Left renal cortex interstitium (tissue), 4 donors: ENCODE data around the gene OR2AJ1. TPM values are rescaled to one million over a fixed set of nuclear protein-coding genes. Genes with fewer than 3 reads are reported as not detected.

Experiments
- DNase-seq, 4 donors: peaks; one replicate each; pipeline ENCODE4 v3.0.0-alpha.2; 2013; ENCODE audit warnings: low read depth in 4 of 4, low spot score in 2 of 4, missing footprints in 1 of 4
- polyA plus RNA-seq, 4 donors: library from polyadenylated mRNA; unstranded; fragments of 120-200 nt; gene quantifications; one replicate each; pipeline ENCODE4 v1.2.1, GENCODE V29; 2013; ENCODE audit not compliant: insufficient read length in 4 of 4

OR2AJ1 gene
- polyA plus RNA-seq, 4 donors = not detected

DNA sequence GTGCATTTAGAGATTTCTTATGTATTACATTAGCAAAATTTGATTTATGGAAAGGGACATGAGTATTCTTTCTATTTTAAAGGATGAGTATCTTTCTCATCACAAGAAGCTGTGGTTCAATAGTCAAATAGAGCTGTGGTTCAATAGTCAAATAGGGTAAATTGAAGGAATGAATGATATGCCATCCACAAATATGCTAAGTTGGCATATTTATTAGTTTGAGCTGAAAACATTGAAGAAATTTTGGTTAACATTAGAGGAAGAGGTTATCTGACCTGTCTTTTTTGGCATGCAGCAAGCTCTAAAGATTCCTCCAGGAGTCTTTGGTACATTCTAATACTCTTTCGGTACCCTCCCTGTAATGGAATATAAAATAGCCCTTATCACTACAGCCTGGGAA lies 28.7 kb downstream of the OR2AJ1 start:
- DNase-seq = no peak

DNA sequence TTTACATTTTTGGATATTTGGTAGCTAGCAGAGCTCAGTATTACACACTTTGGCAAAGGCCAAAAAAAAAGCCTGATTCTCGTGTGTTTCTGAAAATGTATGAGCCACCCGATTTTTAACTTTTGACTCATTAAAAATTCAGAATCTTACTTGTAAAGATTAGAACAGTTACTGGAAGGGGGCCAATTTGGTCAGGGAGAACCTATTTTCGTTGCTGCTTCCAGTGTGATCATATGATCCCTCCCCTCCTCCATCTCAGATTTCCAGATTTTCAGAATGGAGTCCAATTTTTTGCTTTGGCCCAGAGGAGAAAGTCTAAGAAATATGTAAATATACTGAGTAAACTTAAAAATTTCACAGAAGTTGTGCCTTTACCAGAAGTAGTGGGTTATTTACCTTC lies 37.1 kb downstream of the OR2AJ1 start:
- DNase-seq = no peak

DNA sequence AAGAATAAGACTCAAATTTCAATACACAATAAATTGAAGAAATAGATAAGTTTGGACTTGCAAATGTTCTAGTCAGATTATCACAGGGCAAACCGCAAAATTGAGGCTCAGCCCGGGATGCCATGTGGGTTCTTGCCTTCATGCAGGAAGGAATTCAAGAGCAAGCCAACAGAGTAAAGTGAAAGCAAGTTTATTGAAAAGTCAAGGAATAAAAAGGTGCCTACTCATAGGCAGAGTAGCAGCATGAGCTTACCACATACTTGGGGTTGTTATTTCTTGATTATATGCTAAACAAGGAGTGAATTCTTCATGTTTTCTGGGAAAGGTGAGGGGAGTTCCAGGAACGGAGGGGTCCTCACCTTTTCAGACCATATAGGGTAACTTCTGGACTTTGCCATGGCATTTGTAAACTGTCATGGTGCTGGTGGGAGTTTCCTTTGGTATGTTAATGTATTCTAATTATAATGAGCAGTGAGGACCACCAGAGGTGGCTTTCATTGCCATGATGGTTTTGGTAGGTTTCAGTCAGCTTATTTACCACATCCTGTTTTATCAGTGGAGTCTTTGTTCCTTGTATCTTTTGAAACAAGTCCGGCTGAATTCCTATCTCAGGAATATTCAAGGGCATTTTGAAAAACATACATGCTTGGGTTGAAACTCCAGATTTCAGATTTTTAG lies 38.4 kb downstream of the OR2AJ1 start:
- DNase-seq = no peak

DNA sequence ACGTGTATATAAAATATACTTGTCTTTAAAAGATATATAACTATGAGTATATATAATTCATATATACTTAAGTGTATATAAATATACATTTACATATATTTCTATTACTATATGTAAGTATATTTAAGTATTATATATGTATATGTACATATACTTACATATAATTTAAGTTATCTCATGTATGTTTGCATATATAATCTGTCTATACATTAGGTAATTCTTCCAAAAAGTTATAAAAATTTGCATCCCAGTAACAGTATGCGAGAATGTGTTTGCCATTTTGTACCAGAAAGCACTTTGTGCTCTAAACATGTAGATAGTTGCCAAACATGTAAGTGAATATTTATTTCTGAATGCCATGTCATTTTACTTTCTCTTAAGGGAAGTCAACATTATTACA lies 40.2 kb downstream of the OR2AJ1 start, which contains the start of gene OR2AK2:
Gene OR2AK2 (plus strand): TSS at position 301 of the 400 bp plus-strand sequence. CDS start 144 bp downstream, outside the sequence.
- no peak for DNase-seq

DNA sequence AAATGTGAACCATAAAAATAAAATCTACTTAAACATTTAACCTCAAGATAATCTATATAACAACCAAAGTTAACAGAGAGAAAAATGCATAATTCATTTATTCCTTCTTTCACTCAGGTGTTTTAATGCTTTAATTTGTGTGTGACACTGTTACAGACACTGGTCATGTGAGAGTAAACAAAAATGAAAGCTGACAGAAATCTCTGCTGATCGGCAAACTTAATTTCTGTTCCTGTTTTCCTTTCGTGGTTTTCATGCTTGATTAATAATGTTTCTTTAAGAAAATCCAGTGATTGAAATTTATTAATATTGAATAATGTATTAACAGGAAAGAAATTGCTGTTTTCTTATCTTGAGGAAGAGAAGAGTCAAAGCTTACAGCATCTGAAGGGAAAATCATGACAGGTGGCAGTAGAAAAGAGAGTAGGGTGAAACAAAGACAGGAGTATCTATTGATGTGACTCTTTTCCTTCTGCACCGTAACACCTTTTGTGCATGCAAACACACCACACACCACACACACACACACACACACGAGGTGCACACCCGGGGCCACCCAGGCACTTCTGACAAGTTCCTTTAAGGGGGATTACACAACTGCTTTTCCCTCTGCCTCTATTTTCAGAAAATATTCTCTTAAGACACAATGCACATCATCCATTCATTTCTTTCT lies 42.0 kb downstream of the OR2AJ1 start:
- DNase-seq = no peak

Other genes starting within 250 kb of the OR2AJ1 start
- not detected for gene OR13G1, start 245.2 kb upstream of the OR2AJ1 start, polyA plus RNA-seq
- not detected for gene OR6F1, start 208.2 kb upstream of the OR2AJ1 start, polyA plus RNA-seq
- not detected for gene OR14K1, start 186.3 kb upstream of the OR2AJ1 start, polyA plus RNA-seq
- not detected for gene OR14A2, start 176.7 kb upstream of the OR2AJ1 start, polyA plus RNA-seq
- gene OR1C1, start 164.3 kb upstream of the OR2AJ1 start, polyA plus RNA-seq = under 1 TPM in 1 of 4 donors, not detected in 3; 0.08 TPM
- not detected for gene OR14A16, start 100.8 kb upstream of the OR2AJ1 start, polyA plus RNA-seq
- not detected for gene OR11L1, start 83.0 kb upstream of the OR2AJ1 start, polyA plus RNA-seq
- gene TRIM58, start 67.7 kb upstream of the OR2AJ1 start, polyA plus RNA-seq = 1 to 10 TPM; 1.2 to 1.7 (median 1.7) TPM
- gene OR2W3, start 29.3 kb upstream of the OR2AJ1 start, polyA plus RNA-seq = under 1 TPM; 0.14 to 0.36 (median 0.24) TPM
- not detected for gene OR2T8, start 4.6 kb upstream of the OR2AJ1 start, polyA plus RNA-seq
- gene OR2L8, start 24.0 kb downstream of the OR2AJ1 start, polyA plus RNA-seq = not detected
- not detected for gene OR2AK2, start 40.3 kb downstream of the OR2AJ1 start, polyA plus RNA-seq
- not detected for gene OR2L5, start 88.8 kb downstream of the OR2AJ1 start, polyA plus RNA-seq
- under 1 TPM; 0.05 to 0.14 (median 0.08) TPM for gene OR2L2, start 105.2 kb downstream of the OR2AJ1 start, polyA plus RNA-seq
- gene OR2L3, start 121.9 kb downstream of the OR2AJ1 start, polyA plus RNA-seq = not detected
- under 1 TPM in 1 of 4 donors, not detected in 3; 0.10 TPM for gene OR2L13, start 170.3 kb downstream of the OR2AJ1 start, polyA plus RNA-seq
- not detected for gene OR2M5, start 220.3 kb downstream of the OR2AJ1 start, polyA plus RNA-seq
- not detected for gene OR2M2, start 249.9 kb downstream of the OR2AJ1 start, polyA plus RNA-seq